ENCODE results near the gene ZSCAN22.
"Not testable (repeated sequence)": the region's sequence is repeated elsewhere in the genome, so short reads cannot be mapped to it uniquely, and the experiment has no call there.

ZSCAN22 gene

GRCh38 chr19:58330458-58330857 lies 3.7 kb downstream of the ZSCAN22 start:
- Histone ChIP-seq H3K36me3 (ENCODE audit: insufficient read depth, low read length) (peaks cover 3% of the 10 kb centered on the region), H3K4me1 (ENCODE audit: insufficient read depth, low read length) (peaks cover 13% of the 10 kb centered on the region), H3K27me3 (ENCODE audit: insufficient read depth, low read length) (no peaks in the 10 kb centered on the region), H2AFZ (ENCODE audit: low read depth, low read length) (no peak overlapping the region), H3K4me3 (ENCODE audit: low read length) (no peak overlapping the region), H3K9me3 (ENCODE audit: low read length) (no peaks in the 10 kb centered on the region)

DNA sequence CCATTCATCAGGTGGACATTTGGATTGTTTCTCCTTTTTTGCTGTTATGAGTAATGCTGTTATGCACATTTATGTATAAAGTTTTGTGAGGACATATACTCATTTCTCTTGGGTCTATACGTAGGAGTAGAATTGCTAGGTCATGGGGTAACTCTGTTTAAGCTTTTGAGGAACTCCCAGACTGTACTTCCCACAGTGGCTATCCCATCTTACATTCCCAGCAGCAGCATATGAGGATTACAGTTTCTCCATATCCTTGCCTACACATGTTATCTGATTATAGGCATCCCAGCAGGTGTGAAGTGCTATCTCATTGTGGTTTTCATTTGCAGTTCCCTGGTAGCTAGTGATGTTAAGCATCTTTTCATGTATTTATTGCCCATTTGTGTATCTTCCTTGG lies 5.9 kb downstream of the ZSCAN22 start:
- no peak overlapping the region for H3K4me3 ChIP-seq (ENCODE audit: low read length)
- no peak overlapping the region for H2AFZ ChIP-seq (ENCODE audit: low read depth, low read length)
- no peaks in the 10 kb centered on the region for H3K9me3 ChIP-seq (ENCODE audit: low read length)
- no peaks in the 10 kb centered on the region for H3K27me3 ChIP-seq (ENCODE audit: insufficient read depth, low read length)
- H3K36me3 ChIP-seq (ENCODE audit: insufficient read depth, low read length) = peaks cover 19% of the 10 kb centered on the region
- peaks cover 10% of the 10 kb centered on the region for H3K4me1 ChIP-seq (ENCODE audit: insufficient read depth, low read length)

- Histone ChIP-seq H3K4me3 (ENCODE audit: low read length) (no peak overlapping the region), H3K27me3 (ENCODE audit: insufficient read depth, low read length) (no peaks in the 10 kb centered on the region), H2AFZ (ENCODE audit: low read depth, low read length) (no peak overlapping the region), H3K4me1 (ENCODE audit: insufficient read depth, low read length) (no peaks in the 10 kb centered on the region), H3K9me3 (ENCODE audit: low read length) (peaks cover 12% of the 10 kb centered on the region), H3K36me3 (ENCODE audit: insufficient read depth, low read length) (peaks cover 38% of the 10 kb centered on the region)
Measured at GRCh38 chr19:58334691-58335249, 8.0 kb downstream of the ZSCAN22 start.

DNA sequence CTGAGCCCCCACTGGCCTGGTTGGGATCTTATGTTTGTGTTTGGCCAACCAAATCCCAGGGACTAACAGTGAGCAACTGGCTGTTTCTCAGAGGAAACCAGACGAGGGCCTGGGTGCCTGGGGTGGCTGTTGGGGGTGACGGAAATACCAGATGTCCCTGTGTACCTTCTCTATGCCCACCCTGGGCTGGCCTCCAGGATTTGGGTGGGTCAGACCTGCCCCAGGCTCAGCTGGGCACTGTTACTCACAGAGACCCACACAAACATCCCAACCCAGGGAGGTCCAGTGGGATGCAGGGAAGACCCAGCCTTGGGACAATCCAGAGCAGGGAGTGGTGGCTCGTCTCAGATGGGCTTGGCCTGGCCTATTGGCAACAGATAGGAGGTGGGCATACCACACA lies 8.8 kb downstream of the ZSCAN22 start:
- Histone ChIP-seq H3K4me1 (ENCODE audit: insufficient read depth, low read length) (no peaks in the 10 kb centered on the region), H2AFZ (ENCODE audit: low read depth, low read length) (no peak overlapping the region), H3K4me3 (ENCODE audit: low read length) (no peak overlapping the region), H3K27me3 (ENCODE audit: insufficient read depth, low read length) (no peaks in the 10 kb centered on the region), H3K36me3 (ENCODE audit: insufficient read depth, low read length) (peaks cover 38% of the 10 kb centered on the region), H3K9me3 (ENCODE audit: low read length) (peaks cover 12% of the 10 kb centered on the region)

GRCh38 chr19:58336216-58336615 lies 9.4 kb downstream of the ZSCAN22 start:
- Histone ChIP-seq H2AFZ (ENCODE audit: low read depth, low read length) (no peak overlapping the region), H3K36me3 (ENCODE audit: insufficient read depth, low read length) (peaks cover 41% of the 10 kb centered on the region), H3K4me1 (ENCODE audit: insufficient read depth, low read length) (no peaks in the 10 kb centered on the region), H3K9me3 (ENCODE audit: low read length) (peaks cover 12% of the 10 kb centered on the region), H3K4me3 (ENCODE audit: low read length) (no peak overlapping the region), H3K27me3 (ENCODE audit: insufficient read depth, low read length) (no peaks in the 10 kb centered on the region)

DNA sequence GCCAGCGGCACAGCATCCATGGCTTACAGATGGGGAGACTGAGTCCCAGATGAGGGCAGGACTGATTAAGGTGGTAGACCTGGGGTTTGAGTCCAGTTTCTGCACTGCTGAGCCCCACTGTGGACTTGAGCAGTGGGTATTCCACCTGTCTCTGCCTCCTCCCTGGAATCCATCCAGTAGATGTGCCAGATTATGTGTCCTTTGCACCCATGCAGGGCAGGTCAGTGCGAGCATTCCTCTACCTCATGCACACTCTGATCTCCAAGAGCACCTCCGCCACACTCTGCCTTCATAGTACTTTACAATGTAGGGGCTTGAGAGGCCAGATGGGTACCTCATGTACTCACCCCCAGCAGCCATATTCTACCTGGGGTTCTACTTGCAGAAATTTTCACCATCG lies 10.0 kb downstream of the ZSCAN22 start:
- Histone ChIP-seq H2AFZ (ENCODE audit: low read depth, low read length) (no peak overlapping the region), H3K36me3 (ENCODE audit: insufficient read depth, low read length) (peaks cover 45% of the 10 kb centered on the region), H3K4me1 (ENCODE audit: insufficient read depth, low read length) (no peaks in the 10 kb centered on the region), H3K9me3 (ENCODE audit: low read length) (peaks cover 13% of the 10 kb centered on the region), H3K27me3 (ENCODE audit: insufficient read depth, low read length) (no peaks in the 10 kb centered on the region), H3K4me3 (ENCODE audit: low read length) (no peak overlapping the region)

GRCh38 chr19:58338336-58338735 lies 11.5 kb downstream of the ZSCAN22 start:
- Histone ChIP-seq H2AFZ (ENCODE audit: low read depth, low read length) (no peak overlapping the region), H3K27me3 (ENCODE audit: insufficient read depth, low read length) (no peaks in the 10 kb centered on the region), H3K36me3 (ENCODE audit: insufficient read depth, low read length) (peaks cover 45% of the 10 kb centered on the region), H3K9me3 (ENCODE audit: low read length) (peaks cover 14% of the 10 kb centered on the region), H3K4me1 (ENCODE audit: insufficient read depth, low read length) (no peaks in the 10 kb centered on the region), H3K4me3 (ENCODE audit: low read length) (no peak overlapping the region)

DNA sequence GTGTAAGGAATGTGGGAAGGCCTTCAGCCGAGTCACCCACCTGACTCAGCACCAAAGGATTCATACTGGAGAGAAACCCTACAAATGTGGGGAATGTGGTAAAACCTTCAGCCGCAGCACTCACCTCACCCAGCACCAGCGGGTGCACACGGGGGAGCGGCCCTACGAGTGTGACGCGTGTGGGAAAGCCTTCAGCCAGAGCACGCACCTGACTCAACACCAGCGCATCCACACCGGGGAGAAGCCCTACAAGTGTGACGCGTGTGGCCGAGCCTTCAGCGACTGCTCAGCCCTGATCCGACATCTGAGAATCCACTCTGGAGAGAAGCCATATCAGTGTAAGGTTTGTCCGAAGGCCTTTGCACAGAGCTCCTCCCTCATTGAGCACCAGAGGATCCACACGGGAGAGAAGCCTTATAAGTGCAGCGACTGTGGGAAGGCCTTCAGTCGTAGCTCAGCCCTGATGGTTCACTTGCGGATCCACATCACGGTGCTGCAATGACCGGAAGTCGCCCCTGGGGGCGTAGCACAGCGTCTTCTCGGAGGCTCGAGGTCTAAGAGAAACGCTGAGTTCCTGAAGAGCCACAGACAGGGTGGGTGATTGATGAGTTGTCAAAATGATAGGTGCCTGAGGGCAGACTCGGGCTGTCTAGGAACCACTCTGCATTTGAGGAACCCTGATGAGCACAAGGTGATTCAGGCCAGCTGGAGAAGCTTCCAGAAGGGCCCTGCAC lies 12.2 kb downstream of the ZSCAN22 start:
- H2AFZ ChIP-seq (ENCODE audit: low read depth, low read length) = no peak overlapping the region
- no peaks in the 10 kb centered on the region for H3K4me1 ChIP-seq (ENCODE audit: insufficient read depth, low read length)
- no peaks in the 10 kb centered on the region for H3K27me3 ChIP-seq (ENCODE audit: insufficient read depth, low read length)
- H3K36me3 ChIP-seq (ENCODE audit: insufficient read depth, low read length) = peaks cover 45% of the 10 kb centered on the region
- H3K9me3 ChIP-seq (ENCODE audit: low read length) = peaks cover 14% of the 10 kb centered on the region
- H3K4me3 ChIP-seq (ENCODE audit: low read length) = no peak overlapping the region

DNA sequence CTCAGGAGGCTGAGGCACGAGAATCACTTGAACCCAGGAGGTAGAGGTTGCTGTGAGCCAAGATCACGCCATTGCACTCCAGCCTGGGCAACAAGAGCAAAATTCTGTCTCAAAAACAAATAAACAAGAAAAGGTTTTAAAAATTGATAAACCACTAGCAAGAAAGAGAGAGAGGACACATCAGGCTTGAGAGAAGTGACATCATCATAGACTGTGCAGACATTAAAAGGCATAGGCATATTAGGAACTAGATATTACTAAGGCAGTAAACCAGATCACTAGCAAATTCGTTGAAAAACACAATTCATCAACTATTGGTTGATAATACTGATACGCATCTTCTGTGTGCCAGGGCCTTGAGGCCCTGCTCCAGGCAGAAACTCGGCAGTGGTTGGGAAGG lies 18.8 kb downstream of the ZSCAN22 start:
- H3K4me3 ChIP-seq (ENCODE audit: low read length) = no peak overlapping the region
- H2AFZ ChIP-seq (ENCODE audit: low read depth, low read length) = no peak overlapping the region
- peaks cover 4% of the 10 kb centered on the region for H3K9me3 ChIP-seq (ENCODE audit: low read length)
- no peaks in the 10 kb centered on the region for H3K27me3 ChIP-seq (ENCODE audit: insufficient read depth, low read length)
- H3K36me3 ChIP-seq (ENCODE audit: insufficient read depth, low read length) = peaks cover 7% of the 10 kb centered on the region
- peaks cover 5% of the 10 kb centered on the region for H3K4me1 ChIP-seq (ENCODE audit: insufficient read depth, low read length)

- Histone ChIP-seq H3K4me1 (ENCODE audit: insufficient read depth, low read length) (peaks cover 5% of the 10 kb centered on the region), H3K27me3 (ENCODE audit: insufficient read depth, low read length) (no peaks in the 10 kb centered on the region), H3K9me3 (ENCODE audit: low read length) (peaks cover 4% of the 10 kb centered on the region), H3K4me3 (ENCODE audit: low read length) (peak overlapping the region; percentile 98), H2AFZ (ENCODE audit: low read depth, low read length) (peak overlapping the region; percentile 74), H3K36me3 (ENCODE audit: insufficient read depth, low read length) (no peaks in the 10 kb centered on the region)
Measured at GRCh38 chr19:58346961-58347929, 20.5 kb downstream of the ZSCAN22 start.

GRCh38 chr19:58348080-58348479 lies 21.3 kb downstream of the ZSCAN22 start:
- not testable (repeated sequence) for H3K4me1 ChIP-seq (ENCODE audit: insufficient read depth, low read length)

DNA sequence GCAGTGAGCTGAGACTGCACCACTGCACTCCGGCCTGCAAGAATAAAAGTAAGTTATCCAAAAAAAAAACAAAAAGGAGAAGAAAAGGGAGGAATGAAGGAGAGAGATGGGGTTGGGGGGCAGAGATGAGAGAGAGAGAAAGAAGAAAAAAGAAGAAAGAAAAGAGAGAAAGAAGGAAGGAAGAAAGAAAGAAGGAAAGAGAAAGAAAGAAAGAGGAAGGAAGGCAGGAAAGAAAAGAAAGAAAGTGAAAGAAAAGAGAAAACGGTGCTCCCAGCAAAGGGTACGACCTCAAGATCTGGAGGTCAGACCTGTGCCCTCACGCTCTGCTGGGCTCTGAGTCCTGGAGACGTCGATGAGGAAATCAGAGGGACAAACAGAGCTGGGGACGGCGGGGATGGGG lies 22.8 kb downstream of the ZSCAN22 start:
- Histone ChIP-seq H3K4me3 (ENCODE audit: low read length) (no peak overlapping the region), H3K27me3 (ENCODE audit: insufficient read depth, low read length) (no peaks in the 10 kb centered on the region), H3K9me3 (ENCODE audit: low read length) (peaks cover 4% of the 10 kb centered on the region), H2AFZ (ENCODE audit: low read depth, low read length) (no peak overlapping the region), H3K4me1 (ENCODE audit: insufficient read depth, low read length) (peaks cover 5% of the 10 kb centered on the region), H3K36me3 (ENCODE audit: insufficient read depth, low read length) (peaks cover 6% of the 10 kb centered on the region)

More at GRCh38 chr19:58348080-58348479, 21.3 kb downstream of the ZSCAN22 start:
- H3K27me3 ChIP-seq (ENCODE audit: insufficient read depth, low read length); H3K9me3 ChIP-seq (ENCODE audit: low read length); H3K36me3 ChIP-seq (ENCODE audit: insufficient read depth, low read length): not testable (repeated sequence)
- Histone ChIP-seq H2AFZ (ENCODE audit: low read depth, low read length) (peak overlapping the region; percentile 74), H3K4me3 (ENCODE audit: low read length) (peak overlapping the region; percentile 98)
